ENCODE measurements around the gene FMC1.
"Not testable (repeated sequence)": the region's sequence is repeated elsewhere in the genome, so short reads cannot be mapped to it uniquely, and the experiment has no call there.

The FMC1 gene

GRCh38 chr7:139341776-139342226 is 664 bp downstream of the FMC1 start:
- no peak for DNase-seq

- DNase-seq: no peak
Observed at GRCh38 chr7:139345042-139345441, 3.9 kb downstream of the FMC1 start.

- DNase-seq: no peak
Observed at GRCh38 chr7:139351027-139351426, 9.9 kb downstream of the FMC1 start.

GRCh38 chr7:139354729-139355128 is 13.6 kb downstream of the FMC1 start:
- no peak for DNase-seq

- no peak for DNase-seq
Observed at GRCh38 chr7:139355320-139355719, 14.2 kb downstream of the FMC1 start.

- DNase-seq: not testable (repeated sequence)
Observed at GRCh38 chr7:139357729-139358506, 16.8 kb downstream of the FMC1 start.

GRCh38 chr7:139358541-139359365 is 17.6 kb downstream of the FMC1 start:
- DNase-seq: no peak

- DNase-seq: peak; percentile 95
Observed at GRCh38 chr7:139359366-139360209, 18.5 kb downstream of the FMC1 start, which contains the start of gene LUC7L2. LUC7L2 (plus strand) TSS chr7:139359894; CDS start chr7:139360262, 368 bp downstream.

GRCh38 chr7:139360210-139360947 is 19.2 kb downstream of the FMC1 start:
- peak; percentile 83 for DNase-seq

GRCh38 chr7:139360948-139361307 is 19.8 kb downstream of the FMC1 start:
- DNase-seq: no peak

GRCh38 chr7:139361523-139361922 is 20.4 kb downstream of the FMC1 start:
- no peak for DNase-seq

GRCh38 chr7:139362302-139362701 is 21.2 kb downstream of the FMC1 start:
- DNase-seq: no peak

GRCh38 chr7:139362981-139363380 is 21.8 kb downstream of the FMC1 start:
- no peak for DNase-seq

- DNase-seq: no peak
Observed at GRCh38 chr7:139365336-139365735, 24.2 kb downstream of the FMC1 start.

GRCh38 chr7:139366400-139366799 is 25.3 kb downstream of the FMC1 start:
- DNase-seq: no peak

- DNase-seq: no peak
Observed at GRCh38 chr7:139367438-139368155, 26.5 kb downstream of the FMC1 start.

- no peak for DNase-seq
Observed at GRCh38 chr7:139370301-139370942, 29.3 kb downstream of the FMC1 start.

- no peak for DNase-seq
Observed at GRCh38 chr7:139370943-139371313, 29.8 kb downstream of the FMC1 start.

GRCh38 chr7:139374246-139374645 is 33.1 kb downstream of the FMC1 start:
- DNase-seq: no peak

GRCh38 chr7:139382439-139382838 is 41.3 kb downstream of the FMC1 start:
- no peak for DNase-seq

GRCh38 chr7:139384611-139385010 is 43.5 kb downstream of the FMC1 start:
- no peak for DNase-seq
